Fibroblast of lung (primary cell): ENCODE measurements around the gene KRTAP24-1. TPM values are rescaled to one million over a fixed set of nuclear protein-coding genes. Genes with fewer than 3 reads are reported as not detected.

ENCODE experiments used
- DNase-seq, 2 donors: peaks; one replicate each; pipeline versions ENCODE4 v3.0.0 to v3.0.0-alpha.2; 2010; ENCODE audit warnings: low read depth in 2 of 2
- H2AFZ ChIP-seq: 2 replicates; pipeline ENCODE4 v1.5.1; 2012; ENCODE audit warnings: low read length, control low read depth, inconsistent platforms
- H3K27ac ChIP-seq: 2 replicates; pipeline ENCODE4 v1.5.1; 2011; ENCODE audit warnings: low read length, control low read depth; ENCODE audit not compliant: insufficient read depth
- H3K27me3 ChIP-seq: 2 replicates; pipeline ENCODE4 v1.5.1; 2011; ENCODE audit warnings: mild to moderate bottlenecking, low read length; ENCODE audit not compliant: control insufficient read depth, insufficient read depth
- H3K36me3 ChIP-seq: 2 replicates; pipeline ENCODE4 v1.5.1; 2011; ENCODE audit warnings: low read length; ENCODE audit not compliant: control insufficient read depth, insufficient read depth
- H3K4me1 ChIP-seq: 2 replicates; pipeline ENCODE4 v1.5.1; 2011; ENCODE audit warnings: low read length; ENCODE audit not compliant: control insufficient read depth, insufficient read depth; ENCODE audit errors: extremely low read depth
- H3K4me2 ChIP-seq: 2 replicates; pipeline ENCODE4 v1.5.1; 2011; ENCODE audit warnings: low read length, control low read depth; ENCODE audit not compliant: insufficient read depth; ENCODE audit errors: extremely low read depth
- H3K4me3 ChIP-seq, 4 experiments: fragments of 200-600 bp in 1 of 4; sonication (generic) in 1 of 4; replicated peaks in 1 of 4; 2 replicates each; pipeline ENCODE4 v1.5.1; 2011 to 2016; ENCODE audit warnings: low read length in 4 of 4, low read depth in 3 of 4, mild to moderate bottlenecking in 3 of 4, control low read depth in 2 of 4, inconsistent platforms in 1 of 4, mixed read lengths in 1 of 4; ENCODE audit not compliant: insufficient read depth in 1 of 4; ENCODE audit errors: control extremely low read depth in 1 of 4
- H3K79me2 ChIP-seq: 2 replicates; pipeline ENCODE4 v1.5.1; 2012; ENCODE audit warnings: mild to moderate bottlenecking, low read length, inconsistent platforms; ENCODE audit not compliant: control insufficient read depth, insufficient read depth
- H3K9ac ChIP-seq: 2 replicates; pipeline ENCODE4 v1.5.1; 2011; ENCODE audit warnings: mild to moderate bottlenecking, low read length, control low read depth; ENCODE audit not compliant: insufficient read depth
- H3K9me3 ChIP-seq: 2 replicates; pipeline ENCODE4 v1.5.1; 2012; ENCODE audit warnings: low read depth, low read length; ENCODE audit not compliant: control insufficient read depth, insufficient read depth
- H4K20me1 ChIP-seq: 2 replicates; pipeline ENCODE4 v1.5.1; 2011; ENCODE audit warnings: low read length; ENCODE audit not compliant: control insufficient read depth, insufficient read depth; ENCODE audit errors: extremely low read depth
- CTCF ChIP-seq, 2 donors: IDR thresholded peaks in 1 of 2; conservative IDR thresholded peaks in 1 of 2; 1 replicate in 1 of 2; 2 replicates in 1 of 2; pipeline ENCODE4 v1.5.1; 2011 to 2012; ENCODE audit warnings: low read length in 2 of 2, control low read depth in 1 of 2, inconsistent platforms in 1 of 2, low read depth in 1 of 2, mild to moderate bottlenecking in 1 of 2
- EZH2 ChIP-seq: IDR thresholded peaks from 2 replicates; pipeline ENCODE4 v1.5.1; 2012; ENCODE audit warnings: low read length, control low read depth, mild to moderate bottlenecking; ENCODE audit errors: missing control alignments
- polyA plus RNA-seq, 2 donors: library from polyadenylated mRNA; depleted of rRNA in 1 of 2; stranded (reverse) in 1 of 2; unstranded in 1 of 2; fragments of >200 nt; gene quantifications; 2 replicates each; pipeline ENCODE4 v1.2.1, GENCODE V29; 2011 to 2012; ENCODE audit warnings: missing spikeins in 1 of 2
- total RNA-seq: library from RNA; depleted of rRNA; stranded (reverse); fragments of >200 nt; gene quantifications from 2 replicates; pipeline ENCODE4 v1.2.1, GENCODE V29; 2014

The KRTAP24-1 gene
- total and polyA plus RNA-seq, 2 donors (not counting 1 experiment from before 2014, with no cell fraction given), result not detected

- TF ChIP-seq EZH2 (no peak), CTCF (conservative IDR thresholded peaks at IDR 0.05 in 1 of 2, IDR thresholded peaks at IDR 0.05 in 1 of 2; ENCODE audit: low read depth in 1 of 2, low read length in 2 of 2) (no peak)
- Histone ChIP-seq H3K9ac (no peak overlapping the region), H3K27me3 (no peaks in the 10 kb centered on the region), H3K4me2 (no peak overlapping the region), H3K4me1 (no peaks in the 10 kb centered on the region), H3K4me3 (no peak overlapping the region), H4K20me1 (no peaks in the 10 kb centered on the region), H3K36me3 (no peaks in the 10 kb centered on the region), H3K27ac (no peak overlapping the region), H3K9me3 (no peaks in the 10 kb centered on the region), H3K79me2 (no peaks in the 10 kb centered on the region), H2AFZ (no peak overlapping the region)
- DNase-seq, result no peak
Observed at GRCh38 chr21:30238168-30238567, 44.6 kb downstream of the KRTAP24-1 start.

- Histone ChIP-seq H3K27me3 (no peaks in the 10 kb centered on the region), H3K9me3 (no peaks in the 10 kb centered on the region), H3K9ac (no peak overlapping the region), H3K4me1 (no peaks in the 10 kb centered on the region), H3K79me2 (no peaks in the 10 kb centered on the region), H2AFZ (no peak overlapping the region), H4K20me1 (no peaks in the 10 kb centered on the region), H3K36me3 (no peaks in the 10 kb centered on the region), H3K27ac (no peak overlapping the region), H3K4me2 (no peak overlapping the region), H3K4me3 (no peak overlapping the region)
- TF ChIP-seq CTCF (conservative IDR thresholded peaks at IDR 0.05 in 1 of 2, IDR thresholded peaks at IDR 0.05 in 1 of 2; ENCODE audit: low read depth in 1 of 2, low read length in 2 of 2) (no peak), EZH2 (no peak)
- DNase-seq, result peak in 1 of 2 donors; percentile 15
Observed at GRCh38 chr21:30234643-30235042, 48.1 kb downstream of the KRTAP24-1 start.

- no peak overlapping the region for H2AFZ ChIP-seq
- H3K4me1 ChIP-seq, result no peaks in the 10 kb centered on the region
- no peak overlapping the region for H3K4me2 ChIP-seq
- H3K9ac ChIP-seq, result no peak overlapping the region
- H3K36me3 ChIP-seq, result no peaks in the 10 kb centered on the region
- no peaks in the 10 kb centered on the region for H4K20me1 ChIP-seq
- H3K4me3 ChIP-seq, result no peak overlapping the region
- no peaks in the 10 kb centered on the region for H3K9me3 ChIP-seq
- no peak for DNase-seq
- H3K27ac ChIP-seq, result no peak overlapping the region
- H3K27me3 ChIP-seq, result no peaks in the 10 kb centered on the region
- H3K79me2 ChIP-seq, result no peaks in the 10 kb centered on the region
- no peak for TF ChIP-seq CTCF (conservative IDR thresholded peaks at IDR 0.05 in 1 of 2, IDR thresholded peaks at IDR 0.05 in 1 of 2; ENCODE audit: low read depth in 1 of 2, low read length in 2 of 2)
- no peak for TF ChIP-seq EZH2
Observed at GRCh38 chr21:30234050-30234449, 48.7 kb downstream of the KRTAP24-1 start.
